GM12878 (cell line): ENCODE data around the gene PSENEN.

Source experiments
- BCL11A ChIP-seq: IDR thresholded peaks from 2 replicates; pipeline ENCODE4 v1.6.1; 2011; ENCODE audit warnings: low read depth, low read length
- CEBPB ChIP-seq, 2 experiments: fragments of 150-350 bp in 1 of 2; IDR thresholded peaks; 2 replicates each; pipeline ENCODE4 v1.6.1; 2012 to 2014; ENCODE audit warnings: low read depth in 2 of 2, low read length in 2 of 2, borderline replicate concordance in 1 of 2, inconsistent platforms in 1 of 2
- CTCF ChIP-seq, 3 experiments: IDR thresholded peaks in 2 of 3; conservative IDR thresholded peaks in 1 of 3; 2 replicates each; pipeline ENCODE4 v1.5.1; 2011; ENCODE audit warnings: low read depth in 3 of 3, low read length in 3 of 3, mild to moderate bottlenecking in 3 of 3, control low read depth in 2 of 3, moderate library complexity in 2 of 3, inconsistent platforms in 1 of 3, mixed read lengths in 1 of 3; ENCODE audit not compliant: control insufficient read depth in 2 of 3, insufficient read depth in 1 of 3; ENCODE audit errors: extremely low read depth in 1 of 3
- EP300 ChIP-seq, 2 experiments: fragments of 150-350 bp in 1 of 2; IDR thresholded peaks; 2 replicates each; pipeline ENCODE4 v1.6.1; 2011 to 2012; ENCODE audit warnings: low read depth in 2 of 2, low read length in 2 of 2, borderline replicate concordance in 1 of 2, improper control_type of control experiment in 1 of 2, inconsistent platforms in 1 of 2; ENCODE audit not compliant: control insufficient read depth in 1 of 2
- EZH2 ChIP-seq: IDR thresholded peaks from 2 replicates; pipeline ENCODE4 v1.6.1; 2012; ENCODE audit warnings: low read depth, mild to moderate bottlenecking, control low read depth, inconsistent platforms, low read length, borderline replicate concordance; ENCODE audit not compliant: control insufficient read depth
- GABPA ChIP-seq: IDR thresholded peaks from 2 replicates; pipeline ENCODE4 v1.6.1; 2014; ENCODE audit warnings: antibody characterized with exemption, low read depth, mild to moderate bottlenecking, inconsistent platforms
- JUND ChIP-seq: IDR thresholded peaks from 2 replicates; pipeline ENCODE4 v1.6.1; 2012; ENCODE audit warnings: low read depth, mild to moderate bottlenecking, low read length, improper control_type of control experiment, moderate library complexity
- REST ChIP-seq: IDR thresholded peaks from 2 replicates; pipeline ENCODE4 v1.6.1; 2012; ENCODE audit warnings: mild to moderate bottlenecking, low read depth, low read length
- YY1 ChIP-seq: IDR thresholded peaks from 2 replicates; pipeline ENCODE4 v1.6.1; 2011; ENCODE audit warnings: low read depth, mild to moderate bottlenecking, low read length
- ZNF274 ChIP-seq: IDR thresholded peaks from one replicate; pipeline ENCODE4 v1.8.0; 2011; ENCODE audit not compliant: insufficient read length, insufficient read depth

GRCh38 chr19:35743640-35744429 is 1.6 kb upstream of the PSENEN start:
- TF ChIP-seq CEBPB (IDR thresholded peaks at IDR 0.05; ENCODE audit: borderline replicate concordance in 1 of 2, low read depth in 2 of 2, low read length in 2 of 2) = no peak
- TF ChIP-seq ZNF274 = no peak
- TF ChIP-seq GABPA = no peak
- TF ChIP-seq CTCF (IDR thresholded peaks at IDR 0.05 in 2 of 3, conservative IDR thresholded peaks at IDR 0.05 in 1 of 3; ENCODE audit: control insufficient read depth in 2 of 3, extremely low read depth in 1 of 3, insufficient read depth in 1 of 3, low read depth in 3 of 3, low read length in 3 of 3) = no peak
- no peak for TF ChIP-seq REST
- TF ChIP-seq EZH2 = no peak
- no peak for TF ChIP-seq YY1
- no peak for TF ChIP-seq BCL11A
- no peak for TF ChIP-seq JUND
- no peak for TF ChIP-seq EP300 (IDR thresholded peaks at IDR 0.05; ENCODE audit: borderline replicate concordance in 1 of 2, control insufficient read depth in 1 of 2, low read depth in 2 of 2, low read length in 2 of 2)
